CD4-positive, alpha-beta T cell (primary cell): ENCODE results near the gene IGFBP2. TPM values are rescaled to one million over a fixed set of nuclear protein-coding genes. Genes with fewer than 3 reads are reported as not detected.

Experiments
- ATAC-seq: fragments of 200-7000 bp; cut with Tn5 transposase; one replicate; pipeline ENCODE4 v1.10.0; 2022; ENCODE audit warnings: mild to moderate bottlenecking; ENCODE audit not compliant: poor library complexity
- CTCF ChIA-PET: fragments of 350-600 bp; sonication (Branson Sonifier 250); formaldehyde crosslinking; loops from one replicate; lab custom pipeline; 2021; ENCODE audit warnings: antibody characterized with exemption, inconsistent platforms; lab: Charles Lee
- POLR2A ChIA-PET: fragments of 350-600 bp; sonication (Branson Sonifier 250); formaldehyde crosslinking; loops from one replicate; lab custom pipeline; 2021; ENCODE audit warnings: antibody characterized with exemption, inconsistent platforms; lab: Charles Lee
- DNase-seq, 14 experiments: peaks; one replicate each; pipeline ENCODE4 v3.0.0-alpha.2; 2013 to 2020; ENCODE audit warnings: mixed read lengths in 2 of 14
- H3K27ac ChIP-seq, 2 donors: one replicate each; pipeline versions ENCODE4 v1.5.1 to v1.7.0; 2013; ENCODE audit warnings: low read length in 2 of 2, low read depth in 1 of 2, mild to moderate bottlenecking in 1 of 2
- H3K27me3 ChIP-seq, 2 experiments: 1 replicate in 1 of 2; 2 replicates in 1 of 2; pipeline versions ENCODE4 v1.6.1 to v1.7.0; 2013; ENCODE audit warnings: low read length in 2 of 2, control low read depth in 1 of 2, mild to moderate bottlenecking in 1 of 2, moderate library complexity in 1 of 2; ENCODE audit not compliant: insufficient read depth in 2 of 2, control insufficient read depth in 1 of 2
- H3K36me3 ChIP-seq: one replicate; pipeline ENCODE4 v1.6.1; 2013; ENCODE audit warnings: low read length, control low read depth; ENCODE audit not compliant: insufficient read depth
- H3K4me1 ChIP-seq: one replicate; pipeline ENCODE4 v1.6.1; 2013; ENCODE audit warnings: low read length, control low read depth; ENCODE audit not compliant: insufficient read depth
- H3K4me3 ChIP-seq: one replicate; pipeline ENCODE4 v1.5.1; 2013; ENCODE audit warnings: mild to moderate bottlenecking, low read length, moderate library complexity
- H3K9me3 ChIP-seq, 2 experiments: 1 replicate in 1 of 2; 2 replicates in 1 of 2; pipeline versions ENCODE4 v1.6.1 to v1.7.0; 2013; ENCODE audit warnings: low read length in 2 of 2, mild to moderate bottlenecking in 2 of 2, control low read depth in 1 of 2, moderate library complexity in 1 of 2; ENCODE audit not compliant: control insufficient read depth in 1 of 2, insufficient read depth in 1 of 2
- H3K27ac Mint-ChIP-seq: one replicate; pipeline ENCODE4 v1.8.0; 2020; ENCODE audit warnings: mixed read lengths
- H3K27me3 Mint-ChIP-seq: one replicate; pipeline ENCODE4 v1.8.0; 2021; ENCODE audit warnings: mixed read lengths
- H3K36me3 Mint-ChIP-seq: one replicate; pipeline ENCODE4 v1.8.0; 2021; ENCODE audit warnings: low read depth, mixed read lengths
- H3K4me1 Mint-ChIP-seq: one replicate; pipeline ENCODE4 v1.8.0; 2021; ENCODE audit warnings: low read depth, mixed read lengths
- H3K4me3 Mint-ChIP-seq: one replicate; pipeline ENCODE4 v1.8.0; 2020; ENCODE audit warnings: mild to moderate bottlenecking, mixed read lengths
- H3K9me3 Mint-ChIP-seq: one replicate; pipeline ENCODE4 v1.8.0; 2020; ENCODE audit warnings: mixed read lengths
- intact Hi-C, 2 experiments: fragments of 100-400 bp; cut with DNase I in 1 of 2; cut with micrococcal nuclease in 1 of 2; formaldehyde crosslinking; loops; one replicate each; pipeline versions ENCODE4 v1.15.1 to v1.9.0; 2023 to 2025; cut with DNase I, micrococcal nuclease
- total RNA-seq, 174 experiments: library from RNA in 2 of 174; stranded (reverse) in 2 of 174; gene quantifications; one replicate each; pipeline ENCODE4 v1.2.3 and lab custom pipeline; 2021 to 2026
- TF ChIP-seq, protein P1 (sequence below): fragments of 200-600 bp; IDR thresholded peaks from one replicate; pipeline ENCODE4 v1.8.0; 2022; ENCODE audit warnings: antibody characterized with exemption, mild to moderate bottlenecking

IGFBP2 gene
- total RNA-seq, 2 experiments from 2014 or later, result not detected

DNA sequence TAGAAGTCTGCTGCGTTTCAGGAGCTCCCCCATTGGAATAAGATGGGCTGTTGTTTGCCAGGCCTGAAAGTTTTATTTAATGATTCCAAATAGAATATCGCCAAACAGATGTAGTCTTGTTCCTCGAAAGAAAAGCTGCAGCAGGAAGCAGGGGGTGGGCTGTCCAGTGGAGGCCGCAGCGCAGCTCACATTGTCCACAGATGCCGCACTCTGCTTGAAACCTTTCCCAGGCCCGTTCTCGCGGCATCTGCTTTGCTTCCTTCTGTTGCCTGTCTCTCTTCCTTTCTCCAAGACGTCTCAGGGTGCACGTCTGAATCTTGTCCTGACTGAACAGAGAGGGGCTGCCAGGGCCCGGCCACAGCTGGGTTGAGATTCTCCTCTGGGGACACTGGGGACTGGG is 12.4 kb upstream of the IGFBP2 start:
- TF ChIP-seq, protein P1, sequence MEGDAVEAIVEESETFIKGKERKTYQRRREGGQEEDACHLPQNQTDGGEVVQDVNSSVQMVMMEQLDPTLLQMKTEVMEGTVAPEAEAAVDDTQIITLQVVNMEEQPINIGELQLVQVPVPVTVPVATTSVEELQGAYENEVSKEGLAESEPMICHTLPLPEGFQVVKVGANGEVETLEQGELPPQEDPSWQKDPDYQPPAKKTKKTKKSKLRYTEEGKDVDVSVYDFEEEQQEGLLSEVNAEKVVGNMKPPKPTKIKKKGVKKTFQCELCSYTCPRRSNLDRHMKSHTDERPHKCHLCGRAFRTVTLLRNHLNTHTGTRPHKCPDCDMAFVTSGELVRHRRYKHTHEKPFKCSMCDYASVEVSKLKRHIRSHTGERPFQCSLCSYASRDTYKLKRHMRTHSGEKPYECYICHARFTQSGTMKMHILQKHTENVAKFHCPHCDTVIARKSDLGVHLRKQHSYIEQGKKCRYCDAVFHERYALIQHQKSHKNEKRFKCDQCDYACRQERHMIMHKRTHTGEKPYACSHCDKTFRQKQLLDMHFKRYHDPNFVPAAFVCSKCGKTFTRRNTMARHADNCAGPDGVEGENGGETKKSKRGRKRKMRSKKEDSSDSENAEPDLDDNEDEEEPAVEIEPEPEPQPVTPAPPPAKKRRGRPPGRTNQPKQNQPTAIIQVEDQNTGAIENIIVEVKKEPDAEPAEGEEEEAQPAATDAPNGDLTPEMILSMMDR, result no peak
- intact Hi-C loops, result no loop called here
- Histone ChIP-seq H3K4me1 (no peaks in the 10 kb centered on the region), H3K4me3 (no peak overlapping the region), H3K9me3 (peaks cover 0 to 5% of the 10 kb centered on the region in 2 experiments), H3K27me3 (no peaks in the 10 kb centered on the region), H3K27ac (no peak overlapping the region), H3K36me3 (no peaks in the 10 kb centered on the region)
- ATAC-seq (no peak), DNase-seq (no peak)
- ChIA-PET POLR2A (no interaction called here), CTCF (no interaction called here)
- Mint-ChIP-seq H3K36me3 (no peaks in the 10 kb centered on the region), H3K27ac (no peak overlapping the region), H3K27me3 (no peaks in the 10 kb centered on the region), H3K4me1 (no peaks in the 10 kb centered on the region), H3K4me3 (no peak overlapping the region), H3K9me3 (no peaks in the 10 kb centered on the region)

DNA sequence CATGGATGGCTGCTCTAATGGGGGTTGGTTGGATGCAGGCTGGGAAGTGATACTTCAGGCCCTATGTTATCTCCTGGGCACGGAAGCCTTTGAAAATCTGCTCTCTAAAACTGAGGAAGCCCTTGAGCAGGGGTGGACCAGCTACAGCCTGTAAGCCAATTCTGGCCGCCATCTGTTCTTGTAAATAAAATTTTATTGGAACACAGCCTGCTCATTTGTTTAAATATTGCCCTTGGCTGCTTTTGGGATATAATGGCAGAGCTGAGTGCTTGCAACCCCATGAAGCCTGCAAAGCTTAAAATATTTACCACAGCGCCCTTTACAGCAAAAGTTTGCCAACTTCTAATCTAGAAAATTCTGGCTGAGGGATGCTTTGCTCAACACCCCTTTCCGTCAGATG is 11.9 kb upstream of the IGFBP2 start:
- no peaks in the 10 kb centered on the region for H3K27me3 ChIP-seq
- ChIA-PET CTCF (no interaction called here), POLR2A (no interaction called here)
- DNase-seq (no peak), ATAC-seq (no peak)
- Mint-ChIP-seq H3K27ac (no peak overlapping the region), H3K9me3 (no peaks in the 10 kb centered on the region), H3K27me3 (no peaks in the 10 kb centered on the region), H3K4me3 (no peak overlapping the region), H3K4me1 (no peaks in the 10 kb centered on the region), H3K36me3 (no peaks in the 10 kb centered on the region)
- H3K9me3 ChIP-seq, result peaks cover 0 to 5% of the 10 kb centered on the region in 2 experiments
- H3K4me1 ChIP-seq, result no peaks in the 10 kb centered on the region
- intact Hi-C loops, result no loop called here
- TF ChIP-seq, protein P1, result no peak
- no peak overlapping the region for H3K27ac ChIP-seq
- no peaks in the 10 kb centered on the region for H3K36me3 ChIP-seq
- H3K4me3 ChIP-seq, result no peak overlapping the region

DNA sequence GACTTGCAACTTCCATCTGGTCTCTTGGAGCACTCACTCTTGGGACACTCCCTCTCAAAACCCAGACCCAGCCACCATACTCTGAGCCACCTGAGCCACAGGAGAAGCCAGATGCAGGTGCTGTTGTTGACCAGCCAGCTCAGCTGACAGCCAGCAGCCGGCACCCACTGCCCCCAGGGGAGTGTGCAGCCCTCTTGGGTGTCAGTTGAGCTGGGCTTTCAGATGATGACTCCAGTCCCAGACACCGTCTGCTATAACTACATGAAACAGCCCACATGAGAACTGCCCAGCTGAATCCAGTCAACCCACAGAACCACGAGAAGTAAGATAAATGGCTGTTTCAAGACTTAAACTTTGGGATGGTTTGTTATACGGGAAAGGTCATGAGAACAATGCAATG is 10.7 kb upstream of the IGFBP2 start:
- ChIA-PET POLR2A (no interaction called here), CTCF (interaction anchor here (0.7 kb wide), 1 partner anchor 14 kb away, joined by 6 read pairs; no protein-coding TSS in a partner anchor)
- peaks cover 0 to 5% of the 10 kb centered on the region in 2 experiments for H3K9me3 ChIP-seq
- DNase-seq (no peak), ATAC-seq (no peak)
- TF ChIP-seq, protein P1, result no peak
- H3K4me1 ChIP-seq, result no peaks in the 10 kb centered on the region
- H3K36me3 Mint-ChIP-seq, result no peaks in the 10 kb centered on the region
- no peak overlapping the region for H3K27ac ChIP-seq
- H3K27me3 Mint-ChIP-seq, result no peaks in the 10 kb centered on the region
- H3K36me3 ChIP-seq, result no peaks in the 10 kb centered on the region
- no peaks in the 10 kb centered on the region for H3K9me3 Mint-ChIP-seq
- no peaks in the 10 kb centered on the region for H3K27me3 ChIP-seq
- no peak overlapping the region for H3K4me3 Mint-ChIP-seq
- intact Hi-C loops, result no loop called here
- H3K4me3 ChIP-seq, result no peak overlapping the region
- no peak overlapping the region for H3K27ac Mint-ChIP-seq
- no peaks in the 10 kb centered on the region for H3K4me1 Mint-ChIP-seq
